Measurements from ENCODE around the gene OR6V1.

GRCh38 chr7:143013473-143013872 is 38.7 kb upstream of the OR6V1 start:
- TF ChIP-seq, protein P1, sequence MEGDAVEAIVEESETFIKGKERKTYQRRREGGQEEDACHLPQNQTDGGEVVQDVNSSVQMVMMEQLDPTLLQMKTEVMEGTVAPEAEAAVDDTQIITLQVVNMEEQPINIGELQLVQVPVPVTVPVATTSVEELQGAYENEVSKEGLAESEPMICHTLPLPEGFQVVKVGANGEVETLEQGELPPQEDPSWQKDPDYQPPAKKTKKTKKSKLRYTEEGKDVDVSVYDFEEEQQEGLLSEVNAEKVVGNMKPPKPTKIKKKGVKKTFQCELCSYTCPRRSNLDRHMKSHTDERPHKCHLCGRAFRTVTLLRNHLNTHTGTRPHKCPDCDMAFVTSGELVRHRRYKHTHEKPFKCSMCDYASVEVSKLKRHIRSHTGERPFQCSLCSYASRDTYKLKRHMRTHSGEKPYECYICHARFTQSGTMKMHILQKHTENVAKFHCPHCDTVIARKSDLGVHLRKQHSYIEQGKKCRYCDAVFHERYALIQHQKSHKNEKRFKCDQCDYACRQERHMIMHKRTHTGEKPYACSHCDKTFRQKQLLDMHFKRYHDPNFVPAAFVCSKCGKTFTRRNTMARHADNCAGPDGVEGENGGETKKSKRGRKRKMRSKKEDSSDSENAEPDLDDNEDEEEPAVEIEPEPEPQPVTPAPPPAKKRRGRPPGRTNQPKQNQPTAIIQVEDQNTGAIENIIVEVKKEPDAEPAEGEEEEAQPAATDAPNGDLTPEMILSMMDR (IDR thresholded peaks at IDR 0.05) = no peak
- TF ChIP-seq POLR2AphosphoS5 (IDR thresholded peaks at IDR 0.05) (no peak), POLR2A (IDR thresholded peaks at IDR 0.05) (no peak)
